ENCODE results near the gene ELMO1.

Gene ELMO1

GRCh38 chr7:37098762-37099161 lies 349.9 kb downstream of the ELMO1 start:
- H3K27me3 ChIP-seq (ENCODE audit: insufficient read depth, low read length), result no peaks in the 10 kb centered on the region
- no peaks in the 10 kb centered on the region for H3K4me1 ChIP-seq (ENCODE audit: control insufficient read depth, insufficient read depth, low read length, unreplicated experiment)
- no peaks in the 10 kb centered on the region for H3K79me2 ChIP-seq (ENCODE audit: control insufficient read depth, insufficient read depth, low read length, unreplicated experiment)
- no peaks in the 10 kb centered on the region for H3K36me3 ChIP-seq (ENCODE audit: insufficient read depth, low read length)
- H3K4me3 ChIP-seq (ENCODE audit: low read depth, low read length), result no peak overlapping the region
- no peak overlapping the region for H3K27ac ChIP-seq (ENCODE audit: low read depth, low read length)
- no peak overlapping the region for H2AFZ ChIP-seq (ENCODE audit: low read length, unreplicated experiment)

- no peak overlapping the region for H2AFZ ChIP-seq (ENCODE audit: low read length, unreplicated experiment)
- H3K36me3 ChIP-seq (ENCODE audit: insufficient read depth, low read length), result no peaks in the 10 kb centered on the region
- H3K4me1 ChIP-seq (ENCODE audit: control insufficient read depth, insufficient read depth, low read length, unreplicated experiment), result no peaks in the 10 kb centered on the region
- no peak overlapping the region for H3K4me3 ChIP-seq (ENCODE audit: low read depth, low read length)
- H3K27me3 ChIP-seq (ENCODE audit: insufficient read depth, low read length), result no peaks in the 10 kb centered on the region
- no peaks in the 10 kb centered on the region for H3K79me2 ChIP-seq (ENCODE audit: control insufficient read depth, insufficient read depth, low read length, unreplicated experiment)
- no peak overlapping the region for H3K27ac ChIP-seq (ENCODE audit: low read depth, low read length)
Measured at GRCh38 chr7:37097983-37098382, 350.7 kb downstream of the ELMO1 start.

- no peaks in the 10 kb centered on the region for H3K27me3 ChIP-seq (ENCODE audit: insufficient read depth, low read length)
- no peaks in the 10 kb centered on the region for H3K4me1 ChIP-seq (ENCODE audit: control insufficient read depth, insufficient read depth, low read length, unreplicated experiment)
- no peaks in the 10 kb centered on the region for H3K36me3 ChIP-seq (ENCODE audit: insufficient read depth, low read length)
- no peak overlapping the region for H3K27ac ChIP-seq (ENCODE audit: low read depth, low read length)
- no peak overlapping the region for H3K4me3 ChIP-seq (ENCODE audit: low read depth, low read length)
- no peak overlapping the region for H2AFZ ChIP-seq (ENCODE audit: low read length, unreplicated experiment)
- H3K79me2 ChIP-seq (ENCODE audit: control insufficient read depth, insufficient read depth, low read length, unreplicated experiment), result no peaks in the 10 kb centered on the region
Measured at GRCh38 chr7:37097276-37097675, 351.4 kb downstream of the ELMO1 start.

- no peaks in the 10 kb centered on the region for H3K4me1 ChIP-seq (ENCODE audit: control insufficient read depth, insufficient read depth, low read length, unreplicated experiment)
- H3K27ac ChIP-seq (ENCODE audit: low read depth, low read length), result no peak overlapping the region
- H2AFZ ChIP-seq (ENCODE audit: low read length, unreplicated experiment), result no peak overlapping the region
- H3K79me2 ChIP-seq (ENCODE audit: control insufficient read depth, insufficient read depth, low read length, unreplicated experiment), result no peaks in the 10 kb centered on the region
- H3K36me3 ChIP-seq (ENCODE audit: insufficient read depth, low read length), result no peaks in the 10 kb centered on the region
- no peaks in the 10 kb centered on the region for H3K27me3 ChIP-seq (ENCODE audit: insufficient read depth, low read length)
- no peak overlapping the region for H3K4me3 ChIP-seq (ENCODE audit: low read depth, low read length)
Measured at GRCh38 chr7:37096341-37096740, 352.3 kb downstream of the ELMO1 start.

GRCh38 chr7:37095122-37095521 lies 353.5 kb downstream of the ELMO1 start:
- no peak overlapping the region for H3K27ac ChIP-seq (ENCODE audit: low read depth, low read length)
- H2AFZ ChIP-seq (ENCODE audit: low read length, unreplicated experiment), result no peak overlapping the region
- no peaks in the 10 kb centered on the region for H3K36me3 ChIP-seq (ENCODE audit: insufficient read depth, low read length)
- H3K27me3 ChIP-seq (ENCODE audit: insufficient read depth, low read length), result no peaks in the 10 kb centered on the region
- H3K4me3 ChIP-seq (ENCODE audit: low read depth, low read length), result no peak overlapping the region
- H3K79me2 ChIP-seq (ENCODE audit: control insufficient read depth, insufficient read depth, low read length, unreplicated experiment), result no peaks in the 10 kb centered on the region
- no peaks in the 10 kb centered on the region for H3K4me1 ChIP-seq (ENCODE audit: control insufficient read depth, insufficient read depth, low read length, unreplicated experiment)

GRCh38 chr7:37093257-37093656 lies 355.4 kb downstream of the ELMO1 start:
- H3K27me3 ChIP-seq (ENCODE audit: insufficient read depth, low read length), result no peaks in the 10 kb centered on the region
- H3K79me2 ChIP-seq (ENCODE audit: control insufficient read depth, insufficient read depth, low read length, unreplicated experiment), result no peaks in the 10 kb centered on the region
- no peak overlapping the region for H3K4me3 ChIP-seq (ENCODE audit: low read depth, low read length)
- no peak overlapping the region for H3K27ac ChIP-seq (ENCODE audit: low read depth, low read length)
- no peaks in the 10 kb centered on the region for H3K36me3 ChIP-seq (ENCODE audit: insufficient read depth, low read length)
- H2AFZ ChIP-seq (ENCODE audit: low read length, unreplicated experiment), result no peak overlapping the region
- H3K4me1 ChIP-seq (ENCODE audit: control insufficient read depth, insufficient read depth, low read length, unreplicated experiment), result no peaks in the 10 kb centered on the region

- H2AFZ ChIP-seq (ENCODE audit: low read length, unreplicated experiment), result no peak overlapping the region
- H3K27ac ChIP-seq (ENCODE audit: low read depth, low read length), result no peak overlapping the region
- no peak overlapping the region for H3K4me3 ChIP-seq (ENCODE audit: low read depth, low read length)
- no peaks in the 10 kb centered on the region for H3K4me1 ChIP-seq (ENCODE audit: control insufficient read depth, insufficient read depth, low read length, unreplicated experiment)
- no peaks in the 10 kb centered on the region for H3K36me3 ChIP-seq (ENCODE audit: insufficient read depth, low read length)
- no peaks in the 10 kb centered on the region for H3K27me3 ChIP-seq (ENCODE audit: insufficient read depth, low read length)
- H3K79me2 ChIP-seq (ENCODE audit: control insufficient read depth, insufficient read depth, low read length, unreplicated experiment), result no peaks in the 10 kb centered on the region
Measured at GRCh38 chr7:37092548-37092947, 356.1 kb downstream of the ELMO1 start.

- Histone ChIP-seq H3K36me3 (ENCODE audit: insufficient read depth, low read length) (no peaks in the 10 kb centered on the region), H3K79me2 (ENCODE audit: control insufficient read depth, insufficient read depth, low read length, unreplicated experiment) (no peaks in the 10 kb centered on the region), H3K4me3 (ENCODE audit: low read depth, low read length) (no peak overlapping the region), H3K27ac (ENCODE audit: low read depth, low read length) (no peak overlapping the region), H2AFZ (ENCODE audit: low read length, unreplicated experiment) (no peak overlapping the region), H3K4me1 (ENCODE audit: control insufficient read depth, insufficient read depth, low read length, unreplicated experiment) (no peaks in the 10 kb centered on the region), H3K27me3 (ENCODE audit: insufficient read depth, low read length) (no peaks in the 10 kb centered on the region)
Measured at GRCh38 chr7:37089972-37090371, 358.7 kb downstream of the ELMO1 start.

- Histone ChIP-seq H3K36me3 (ENCODE audit: insufficient read depth, low read length) (no peaks in the 10 kb centered on the region), H2AFZ (ENCODE audit: low read length, unreplicated experiment) (no peak overlapping the region), H3K27ac (ENCODE audit: low read depth, low read length) (no peak overlapping the region), H3K79me2 (ENCODE audit: control insufficient read depth, insufficient read depth, low read length, unreplicated experiment) (no peaks in the 10 kb centered on the region), H3K4me3 (ENCODE audit: low read depth, low read length) (no peak overlapping the region), H3K4me1 (ENCODE audit: control insufficient read depth, insufficient read depth, low read length, unreplicated experiment) (no peaks in the 10 kb centered on the region), H3K27me3 (ENCODE audit: insufficient read depth, low read length) (no peaks in the 10 kb centered on the region)
Measured at GRCh38 chr7:37085600-37085999, 363.1 kb downstream of the ELMO1 start.

GRCh38 chr7:37084303-37084702 lies 364.4 kb downstream of the ELMO1 start:
- H3K4me1 ChIP-seq (ENCODE audit: control insufficient read depth, insufficient read depth, low read length, unreplicated experiment), result no peaks in the 10 kb centered on the region
- H2AFZ ChIP-seq (ENCODE audit: low read length, unreplicated experiment), result no peak overlapping the region
- H3K79me2 ChIP-seq (ENCODE audit: control insufficient read depth, insufficient read depth, low read length, unreplicated experiment), result no peaks in the 10 kb centered on the region
- no peak overlapping the region for H3K27ac ChIP-seq (ENCODE audit: low read depth, low read length)
- H3K4me3 ChIP-seq (ENCODE audit: low read depth, low read length), result no peak overlapping the region
- no peaks in the 10 kb centered on the region for H3K27me3 ChIP-seq (ENCODE audit: insufficient read depth, low read length)
- no peaks in the 10 kb centered on the region for H3K36me3 ChIP-seq (ENCODE audit: insufficient read depth, low read length)

- no peaks in the 10 kb centered on the region for H3K79me2 ChIP-seq (ENCODE audit: control insufficient read depth, insufficient read depth, low read length, unreplicated experiment)
- H3K27me3 ChIP-seq (ENCODE audit: insufficient read depth, low read length), result no peaks in the 10 kb centered on the region
- H3K4me3 ChIP-seq (ENCODE audit: low read depth, low read length), result no peak overlapping the region
- H2AFZ ChIP-seq (ENCODE audit: low read length, unreplicated experiment), result no peak overlapping the region
- H3K27ac ChIP-seq (ENCODE audit: low read depth, low read length), result no peak overlapping the region
- no peaks in the 10 kb centered on the region for H3K36me3 ChIP-seq (ENCODE audit: insufficient read depth, low read length)
- H3K4me1 ChIP-seq (ENCODE audit: control insufficient read depth, insufficient read depth, low read length, unreplicated experiment), result no peaks in the 10 kb centered on the region
Measured at GRCh38 chr7:37083311-37084096, 365.2 kb downstream of the ELMO1 start.
